Panc1 (cell line): ENCODE results near the gene DPM2.

Experiments
- POLR2AphosphoS5 ChIP-seq: IDR thresholded peaks from 2 replicates; pipeline ENCODE4 v1.6.1; 2012; ENCODE audit warnings: mild to moderate bottlenecking, low read depth, low read length, moderate library complexity
- REST ChIP-seq, 2 experiments: IDR thresholded peaks; 2 replicates each; pipeline ENCODE4 v1.6.1; 2011 to 2012; ENCODE audit warnings: low read depth in 2 of 2, control low read depth in 1 of 2, low read length in 1 of 2, mild to moderate bottlenecking in 1 of 2, moderate library complexity in 1 of 2; ENCODE audit not compliant: insufficient read depth in 1 of 2
- TCF7L2 ChIP-seq: IDR thresholded peaks from 2 replicates; pipeline ENCODE4 v1.6.1; 2011; ENCODE audit warnings: mild to moderate bottlenecking, low read depth, low read length, inconsistent platforms
- TF ChIP-seq, protein P1 (sequence below): fragments of 450-650 bp; IDR thresholded peaks from 2 replicates; pipeline ENCODE4 v1.5.1; 2017; ENCODE audit warnings: mild to moderate bottlenecking

DNA sequence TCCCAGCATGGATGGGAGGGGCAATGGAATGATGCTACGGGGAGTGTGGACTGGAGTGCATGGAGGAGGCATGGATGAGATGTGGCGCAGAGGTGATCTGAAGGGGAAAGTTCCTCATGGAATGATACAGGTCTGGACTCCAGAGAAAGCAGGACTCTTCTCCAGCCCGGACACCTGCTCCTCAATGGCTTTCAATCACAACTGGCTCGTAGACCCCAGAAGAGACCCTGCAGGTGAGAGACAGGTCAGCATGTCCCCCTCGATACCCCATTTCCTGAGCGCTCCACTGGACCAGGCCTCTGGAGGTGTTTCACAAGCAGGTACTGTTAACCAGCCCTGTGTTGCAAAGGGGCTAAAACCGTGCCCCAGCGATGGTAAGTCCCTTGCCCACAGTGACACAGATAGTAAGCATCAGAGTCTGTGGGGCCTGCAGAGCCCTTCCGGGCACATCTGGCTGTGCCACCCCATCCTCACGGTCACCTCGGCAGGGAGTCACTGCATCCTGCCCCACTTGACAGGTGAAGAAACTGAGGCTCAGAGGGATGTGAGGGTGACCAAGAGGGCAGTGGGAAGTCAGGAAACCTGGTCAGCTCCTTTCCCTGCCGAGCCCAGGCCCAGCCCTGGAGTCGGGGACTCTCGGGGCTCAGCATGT lies 5.5 kb upstream of the DPM2 start:
- TF ChIP-seq, protein P1, sequence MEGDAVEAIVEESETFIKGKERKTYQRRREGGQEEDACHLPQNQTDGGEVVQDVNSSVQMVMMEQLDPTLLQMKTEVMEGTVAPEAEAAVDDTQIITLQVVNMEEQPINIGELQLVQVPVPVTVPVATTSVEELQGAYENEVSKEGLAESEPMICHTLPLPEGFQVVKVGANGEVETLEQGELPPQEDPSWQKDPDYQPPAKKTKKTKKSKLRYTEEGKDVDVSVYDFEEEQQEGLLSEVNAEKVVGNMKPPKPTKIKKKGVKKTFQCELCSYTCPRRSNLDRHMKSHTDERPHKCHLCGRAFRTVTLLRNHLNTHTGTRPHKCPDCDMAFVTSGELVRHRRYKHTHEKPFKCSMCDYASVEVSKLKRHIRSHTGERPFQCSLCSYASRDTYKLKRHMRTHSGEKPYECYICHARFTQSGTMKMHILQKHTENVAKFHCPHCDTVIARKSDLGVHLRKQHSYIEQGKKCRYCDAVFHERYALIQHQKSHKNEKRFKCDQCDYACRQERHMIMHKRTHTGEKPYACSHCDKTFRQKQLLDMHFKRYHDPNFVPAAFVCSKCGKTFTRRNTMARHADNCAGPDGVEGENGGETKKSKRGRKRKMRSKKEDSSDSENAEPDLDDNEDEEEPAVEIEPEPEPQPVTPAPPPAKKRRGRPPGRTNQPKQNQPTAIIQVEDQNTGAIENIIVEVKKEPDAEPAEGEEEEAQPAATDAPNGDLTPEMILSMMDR = no peak
- no peak for TF ChIP-seq REST (IDR thresholded peaks at IDR 0.05; ENCODE audit: insufficient read depth in 1 of 2, low read depth in 2 of 2, low read length in 1 of 2)
- no peak for TF ChIP-seq TCF7L2
- no peak for TF ChIP-seq POLR2AphosphoS5
